GM12878 (cell line): ENCODE measurements around the gene CCDC15.

Experiments
- CBX3 ChIP-seq: fragments of 200-600 bp; sonication (generic); IDR thresholded peaks from 2 replicates; pipeline ENCODE4 v1.6.1; 2016; ENCODE audit warnings: low read depth, borderline replicate concordance
- CHD2 ChIP-seq: IDR thresholded peaks from 2 replicates; pipeline ENCODE4 v1.6.1; 2011; ENCODE audit warnings: low read depth, low read length, improper control_type of control experiment, borderline replicate concordance
- CREB1 ChIP-seq: IDR thresholded peaks from 2 replicates; pipeline ENCODE4 v1.6.1; 2012; ENCODE audit warnings: low read depth, mild to moderate bottlenecking, inconsistent platforms
- CTCF ChIP-seq, 3 experiments: IDR thresholded peaks in 2 of 3; conservative IDR thresholded peaks in 1 of 3; 2 replicates each; pipeline ENCODE4 v1.5.1; 2011; ENCODE audit warnings: low read depth in 3 of 3, low read length in 3 of 3, mild to moderate bottlenecking in 3 of 3, control low read depth in 2 of 3, moderate library complexity in 2 of 3, inconsistent platforms in 1 of 3, mixed read lengths in 1 of 3; ENCODE audit not compliant: control insufficient read depth in 2 of 3, insufficient read depth in 1 of 3; ENCODE audit errors: extremely low read depth in 1 of 3
- E2F4 ChIP-seq: IDR thresholded peaks from 2 replicates; pipeline ENCODE4 v1.6.1; 2012; ENCODE audit warnings: low read depth, low read length, improper control_type of control experiment
- FOXM1 ChIP-seq: IDR thresholded peaks from 2 replicates; pipeline ENCODE4 v1.6.1; 2012; ENCODE audit warnings: low read depth, mild to moderate bottlenecking, inconsistent platforms, low read length, moderate library complexity
- JUNB ChIP-seq: IDR thresholded peaks from 2 replicates; pipeline ENCODE4 v1.6.1; 2016; ENCODE audit warnings: antibody characterized with exemption, mild to moderate bottlenecking
- RBBP5 ChIP-seq: fragments of 200-600 bp; sonication (generic); conservative IDR thresholded peaks from 2 replicates; pipeline ENCODE4 v1.6.1; 2016
- SMC3 ChIP-seq: IDR thresholded peaks from 2 replicates; pipeline ENCODE4 v1.6.1; 2011; ENCODE audit warnings: low read length, improper control_type of control experiment, borderline replicate concordance
- SUPT20H ChIP-seq: IDR thresholded peaks from 2 replicates; pipeline ENCODE4 v1.6.1; 2011; ENCODE audit warnings: low read depth, mild to moderate bottlenecking, low read length, moderate library complexity, borderline replicate concordance; ENCODE audit not compliant: control insufficient read depth
- TARDBP ChIP-seq: IDR thresholded peaks from 2 replicates; pipeline ENCODE4 v1.6.1; 2016; ENCODE audit warnings: borderline replicate concordance
- ZNF24 ChIP-seq: fragments of 450-650 bp; IDR thresholded peaks from 2 replicates; pipeline ENCODE4 v1.6.1; 2017; ENCODE audit warnings: antibody characterized with exemption, mild to moderate bottlenecking
- TF ChIP-seq, protein P1 (sequence below): fragments of 450-650 bp; IDR thresholded peaks from 2 replicates; pipeline ENCODE4 v1.6.1; 2014; ENCODE audit warnings: mild to moderate bottlenecking
- TF ChIP-seq, protein P2 (sequence below): IDR thresholded peaks from 2 replicates; pipeline ENCODE4 v1.6.1; 2011; ENCODE audit warnings: low read depth, low read length, improper control_type of control experiment, borderline replicate concordance

DNA sequence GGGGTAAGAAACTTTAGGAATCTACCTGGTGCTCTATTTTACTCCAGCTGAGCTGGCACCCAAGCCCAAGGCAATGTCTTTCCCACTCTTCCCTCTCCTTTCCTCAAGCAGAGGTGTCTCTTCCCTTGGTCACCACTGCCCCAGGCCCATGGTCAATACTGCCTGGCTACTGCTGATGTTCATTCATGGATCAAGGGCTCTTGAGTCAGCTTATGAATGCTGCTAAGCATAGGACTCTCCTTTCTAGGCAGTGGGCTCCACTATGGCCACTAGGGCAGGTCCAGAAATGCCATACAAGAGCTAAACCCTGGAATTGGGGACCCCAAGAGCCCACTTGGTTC, 37.7 kb upstream of the CCDC15 start:
- TF ChIP-seq RBBP5 (no peak), ZNF24 (no peak), CREB1 (no peak), FOXM1 (no peak), CTCF (IDR thresholded peaks at IDR 0.05 in 2 of 3, conservative IDR thresholded peaks at IDR 0.05 in 1 of 3; ENCODE audit: control insufficient read depth in 2 of 3, extremely low read depth in 1 of 3, insufficient read depth in 1 of 3, low read depth in 3 of 3, low read length in 3 of 3) (no peak), CBX3 (no peak), SUPT20H (no peak), E2F4 (no peak), TARDBP (no peak), SMC3 (no peak), JUNB (no peak), CHD2 (no peak)
- TF ChIP-seq, protein P1, sequence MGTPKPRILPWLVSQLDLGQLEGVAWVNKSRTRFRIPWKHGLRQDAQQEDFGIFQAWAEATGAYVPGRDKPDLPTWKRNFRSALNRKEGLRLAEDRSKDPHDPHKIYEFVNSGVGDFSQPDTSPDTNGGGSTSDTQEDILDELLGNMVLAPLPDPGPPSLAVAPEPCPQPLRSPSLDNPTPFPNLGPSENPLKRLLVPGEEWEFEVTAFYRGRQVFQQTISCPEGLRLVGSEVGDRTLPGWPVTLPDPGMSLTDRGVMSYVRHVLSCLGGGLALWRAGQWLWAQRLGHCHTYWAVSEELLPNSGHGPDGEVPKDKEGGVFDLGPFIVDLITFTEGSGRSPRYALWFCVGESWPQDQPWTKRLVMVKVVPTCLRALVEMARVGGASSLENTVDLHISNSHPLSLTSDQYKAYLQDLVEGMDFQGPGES, result no peak
- TF ChIP-seq, protein P2, sequence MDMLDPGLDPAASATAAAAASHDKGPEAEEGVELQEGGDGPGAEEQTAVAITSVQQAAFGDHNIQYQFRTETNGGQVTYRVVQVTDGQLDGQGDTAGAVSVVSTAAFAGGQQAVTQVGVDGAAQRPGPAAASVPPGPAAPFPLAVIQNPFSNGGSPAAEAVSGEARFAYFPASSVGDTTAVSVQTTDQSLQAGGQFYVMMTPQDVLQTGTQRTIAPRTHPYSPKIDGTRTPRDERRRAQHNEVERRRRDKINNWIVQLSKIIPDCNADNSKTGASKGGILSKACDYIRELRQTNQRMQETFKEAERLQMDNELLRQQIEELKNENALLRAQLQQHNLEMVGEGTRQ, result no peak
